Measurements from ENCODE around the gene GABRR2.

Gene GABRR2

DNA sequence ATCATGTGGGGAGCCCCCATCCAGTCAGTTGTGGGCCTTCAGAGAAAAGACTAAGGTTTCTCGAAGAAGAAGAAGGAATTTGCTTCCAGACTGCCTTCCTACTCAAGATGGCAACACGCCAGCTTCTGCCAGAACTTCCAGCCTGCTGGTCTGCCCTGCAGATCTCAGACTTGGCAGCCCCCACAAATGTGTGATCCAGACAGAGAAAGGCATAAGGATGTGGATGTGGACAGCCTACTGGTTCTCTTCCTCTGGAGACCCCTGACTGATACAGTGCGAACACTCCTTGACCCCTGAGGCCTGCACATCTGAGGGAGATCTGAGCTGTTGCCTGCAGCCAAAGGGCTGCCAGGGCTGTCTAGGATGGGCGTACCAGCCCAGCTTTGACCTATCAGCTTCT lies 106.5 kb downstream of the GABRR2 start:
- no peak for DNase-seq (ENCODE audit: low spot score)
